ENCODE results near the gene IL16. TPM values are rescaled to one million over a fixed set of nuclear protein-coding genes. Genes with fewer than 3 reads are reported as not detected.

The IL16 gene
- total and polyA plus RNA-seq, 2 donors (not counting 1 experiment from before 2014, with no cell fraction given), result 181 to 287 TPM

DNA sequence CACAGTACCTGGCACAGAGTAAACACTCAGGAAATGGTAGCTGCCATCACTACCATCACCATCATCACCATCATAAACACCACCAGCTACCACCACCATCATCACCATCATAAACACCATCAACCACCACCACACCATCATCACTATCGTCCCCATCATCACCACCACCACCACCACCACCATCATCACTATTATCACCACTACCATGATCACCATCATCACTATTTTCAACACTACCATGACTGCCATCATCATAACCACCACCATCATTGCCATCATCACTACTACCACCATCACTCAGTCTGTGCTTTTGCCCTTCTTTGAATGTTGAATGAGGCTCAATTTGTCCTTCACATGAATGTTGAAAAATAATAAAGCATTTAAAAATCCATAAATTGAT lies 21.2 kb upstream of the IL16 start:
- Histone ChIP-seq H3K9me3 (ENCODE audit: control extremely low read depth in 1 of 3, control insufficient read depth in 2 of 3, insufficient read depth in 1 of 3, low read length in 2 of 3) (no peaks in the 10 kb centered on the region), H4K20me1 (ENCODE audit: control insufficient read depth, insufficient read depth, low read length, poor library complexity, severe bottlenecking) (no peaks in the 10 kb centered on the region), H3K27me3 (replicated peaks in 1 of 4; ENCODE audit: control extremely low read depth in 1 of 4, control insufficient read depth in 3 of 4, insufficient read depth in 4 of 4, low read length in 3 of 4) (peaks cover 0 to 9% (median 0%) of the 10 kb centered on the region in 4 experiments), H3K79me2 (ENCODE audit: control insufficient read depth, insufficient read depth, low read length) (no peaks in the 10 kb centered on the region), H3K9ac (ENCODE audit: low read length) (no peak overlapping the region), H3K36me3 (replicated peaks in 1 of 2; ENCODE audit: control extremely low read depth in 1 of 2, control insufficient read depth in 1 of 2, extremely low read depth in 1 of 2, insufficient read depth in 2 of 2, low read length in 1 of 2) (no peaks in the 10 kb centered on the region), H3K4me1 (ENCODE audit: control insufficient read depth in 2 of 2, insufficient read depth in 2 of 2, low read length in 2 of 2) (no peaks in the 10 kb centered on the region), H3K4me3 (ENCODE audit: control extremely low read depth in 1 of 5, extremely low read depth in 1 of 5, insufficient read depth in 1 of 5, low read depth in 2 of 5, low read length in 4 of 5) (no peak overlapping the region), H3K4me2 (replicated peaks; ENCODE audit: low read depth, low read length, poor library complexity, severe bottlenecking) (no peak overlapping the region), H3K27ac (ENCODE audit: low read length in 2 of 2) (no peak overlapping the region), H2AFZ (ENCODE audit: insufficient read depth, low read depth, low read length, poor library complexity, severe bottlenecking) (no peak overlapping the region)
- ATAC-seq (ENCODE audit: low read depth) (no peak), DNase-seq (no peak)
- no peaks in the 10 kb centered on the region for H3K4me1 Mint-ChIP-seq
- no peak overlapping the region for H3K4me3 Mint-ChIP-seq
- H3K27me3 Mint-ChIP-seq, result peaks cover 23% of the 10 kb centered on the region
- ChIA-PET CTCF (interaction anchor here (1.0 kb wide), 1 partner anchor 90 kb away, joined by 4 read pairs; no protein-coding TSS in a partner anchor), POLR2A (no interaction called here)
- WGBS (ENCODE audit: insufficient coverage), result 42% methylated on average over 1 of the region's 1 CpG
- H3K9me3 Mint-ChIP-seq (ENCODE audit: insufficient read depth), result no peaks in the 10 kb centered on the region
- intact Hi-C loops (cut with micrococcal nuclease), result no loop called here
- no peak overlapping the region for H3K27ac Mint-ChIP-seq
- no peak for TF ChIP-seq EZH2 (IDR thresholded peaks at IDR 0.05; ENCODE audit: borderline replicate concordance, insufficient read depth, low read depth, low read length, poor library complexity, severe bottlenecking)
- TF ChIP-seq, protein P1, sequence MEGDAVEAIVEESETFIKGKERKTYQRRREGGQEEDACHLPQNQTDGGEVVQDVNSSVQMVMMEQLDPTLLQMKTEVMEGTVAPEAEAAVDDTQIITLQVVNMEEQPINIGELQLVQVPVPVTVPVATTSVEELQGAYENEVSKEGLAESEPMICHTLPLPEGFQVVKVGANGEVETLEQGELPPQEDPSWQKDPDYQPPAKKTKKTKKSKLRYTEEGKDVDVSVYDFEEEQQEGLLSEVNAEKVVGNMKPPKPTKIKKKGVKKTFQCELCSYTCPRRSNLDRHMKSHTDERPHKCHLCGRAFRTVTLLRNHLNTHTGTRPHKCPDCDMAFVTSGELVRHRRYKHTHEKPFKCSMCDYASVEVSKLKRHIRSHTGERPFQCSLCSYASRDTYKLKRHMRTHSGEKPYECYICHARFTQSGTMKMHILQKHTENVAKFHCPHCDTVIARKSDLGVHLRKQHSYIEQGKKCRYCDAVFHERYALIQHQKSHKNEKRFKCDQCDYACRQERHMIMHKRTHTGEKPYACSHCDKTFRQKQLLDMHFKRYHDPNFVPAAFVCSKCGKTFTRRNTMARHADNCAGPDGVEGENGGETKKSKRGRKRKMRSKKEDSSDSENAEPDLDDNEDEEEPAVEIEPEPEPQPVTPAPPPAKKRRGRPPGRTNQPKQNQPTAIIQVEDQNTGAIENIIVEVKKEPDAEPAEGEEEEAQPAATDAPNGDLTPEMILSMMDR (IDR thresholded peaks at IDR 0.05), result no peak

DNA sequence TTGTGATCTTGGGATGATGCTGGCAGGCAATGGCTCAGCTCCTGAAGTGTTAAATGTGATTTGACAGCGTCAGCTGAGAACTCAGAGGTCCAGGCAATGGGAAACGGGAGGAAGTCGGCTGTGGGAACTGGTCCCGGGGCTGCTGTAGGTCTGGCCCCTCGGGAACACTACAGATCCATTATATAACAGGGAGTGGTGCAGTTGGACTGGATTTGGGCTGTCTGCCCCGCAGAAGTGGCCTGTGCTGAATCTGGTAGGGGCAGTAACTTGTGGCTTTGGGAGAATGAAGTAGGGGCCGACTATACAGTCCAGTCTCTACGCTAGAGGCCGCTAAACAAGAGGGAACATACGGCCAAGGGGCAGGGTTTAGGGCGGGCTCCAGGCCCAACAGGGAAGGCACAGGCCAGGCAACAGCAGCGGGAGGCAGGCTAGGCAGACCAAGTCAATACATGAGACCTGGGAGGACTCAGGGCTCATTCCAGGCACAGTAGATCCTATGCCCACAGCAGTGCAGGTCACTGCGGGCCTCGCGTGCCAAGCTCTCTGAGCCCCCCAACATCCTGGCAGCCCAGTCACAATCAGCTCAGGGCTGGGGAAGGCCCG lies 20.3 kb upstream of the IL16 start:
- TF ChIP-seq EZH2 (IDR thresholded peaks at IDR 0.05; ENCODE audit: borderline replicate concordance, insufficient read depth, low read depth, low read length, poor library complexity, severe bottlenecking), result no peak
- TF ChIP-seq, protein P1 (IDR thresholded peaks at IDR 0.05), result no peak
- DNase-seq, result no peak
- no peaks in the 10 kb centered on the region for H3K4me1 Mint-ChIP-seq
- CTCF ChIA-PET, result interaction anchor here (0.9 kb wide), 1 partner anchor 90 kb away, joined by 5 read pairs; no protein-coding TSS in a partner anchor
- no peak for ATAC-seq (ENCODE audit: low read depth)
- Histone ChIP-seq H3K9ac (ENCODE audit: low read length) (no peak overlapping the region), H3K27me3 (replicated peaks in 1 of 4; ENCODE audit: control extremely low read depth in 1 of 4, control insufficient read depth in 3 of 4, insufficient read depth in 4 of 4, low read length in 3 of 4) (peaks cover 0 to 9% (median 0%) of the 10 kb centered on the region in 4 experiments), H3K4me2 (replicated peaks; ENCODE audit: low read depth, low read length, poor library complexity, severe bottlenecking) (no peak overlapping the region), H3K4me1 (ENCODE audit: control insufficient read depth in 2 of 2, insufficient read depth in 2 of 2, low read length in 2 of 2) (no peaks in the 10 kb centered on the region), H3K36me3 (replicated peaks in 1 of 2; ENCODE audit: control extremely low read depth in 1 of 2, control insufficient read depth in 1 of 2, extremely low read depth in 1 of 2, insufficient read depth in 2 of 2, low read length in 1 of 2) (no peaks in the 10 kb centered on the region), H3K9me3 (ENCODE audit: control extremely low read depth in 1 of 3, control insufficient read depth in 2 of 3, insufficient read depth in 1 of 3, low read length in 2 of 3) (no peaks in the 10 kb centered on the region), H4K20me1 (ENCODE audit: control insufficient read depth, insufficient read depth, low read length, poor library complexity, severe bottlenecking) (no peaks in the 10 kb centered on the region), H3K79me2 (ENCODE audit: control insufficient read depth, insufficient read depth, low read length) (no peaks in the 10 kb centered on the region), H3K27ac (ENCODE audit: low read length in 2 of 2) (no peak overlapping the region), H3K4me3 (ENCODE audit: control extremely low read depth in 1 of 5, extremely low read depth in 1 of 5, insufficient read depth in 1 of 5, low read depth in 2 of 5, low read length in 4 of 5) (no peak overlapping the region), H2AFZ (ENCODE audit: insufficient read depth, low read depth, low read length, poor library complexity, severe bottlenecking) (no peak overlapping the region)
- intact Hi-C loops (cut with micrococcal nuclease), result no loop called here
- H3K27me3 Mint-ChIP-seq, result peaks cover 23% of the 10 kb centered on the region
- no peak overlapping the region for H3K27ac Mint-ChIP-seq
- POLR2A ChIA-PET, result no interaction called here
- WGBS (ENCODE audit: insufficient coverage), result 94% methylated on average over 15 of the region's 16 CpGs
- no peaks in the 10 kb centered on the region for H3K9me3 Mint-ChIP-seq (ENCODE audit: insufficient read depth)
- no peak overlapping the region for H3K4me3 Mint-ChIP-seq
